T-helper 22 cell (primary cell): Measurements from ENCODE around the gene SUPT20HL1.
"Not testable (repeated sequence)": the region's sequence is repeated elsewhere in the genome, so short reads cannot be mapped to it uniquely, and the experiment has no call there.

ENCODE experiments used
- DNase-seq: peaks from one replicate; pipeline ENCODE4 v3.0.0-alpha.2; 2020; ENCODE audit warnings: low read depth

Gene SUPT20HL1

DNA sequence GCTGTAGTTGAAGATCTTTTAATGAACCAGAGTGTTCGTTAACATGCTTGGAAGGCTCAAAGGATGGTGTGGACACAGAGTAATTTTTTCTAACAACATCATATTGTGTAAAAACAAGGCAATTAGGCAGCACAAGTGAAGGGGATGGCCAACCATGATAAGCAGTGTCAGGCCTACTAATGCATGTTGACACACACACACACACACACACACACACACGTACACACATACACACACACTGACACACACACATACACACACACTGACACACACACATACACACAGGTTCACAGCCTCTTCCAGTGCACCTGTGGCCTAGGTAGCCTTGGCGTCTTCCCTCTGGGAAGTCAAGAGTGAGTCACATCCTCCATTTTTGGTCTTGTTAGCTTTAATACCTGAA lies at the start of gene SUPT20HL1:
Gene SUPT20HL1 (plus strand): TSS at position 368 of the 400 bp plus-strand sequence. CDS start 2,122 bp downstream, outside the sequence.
- no peak for DNase-seq

DNA sequence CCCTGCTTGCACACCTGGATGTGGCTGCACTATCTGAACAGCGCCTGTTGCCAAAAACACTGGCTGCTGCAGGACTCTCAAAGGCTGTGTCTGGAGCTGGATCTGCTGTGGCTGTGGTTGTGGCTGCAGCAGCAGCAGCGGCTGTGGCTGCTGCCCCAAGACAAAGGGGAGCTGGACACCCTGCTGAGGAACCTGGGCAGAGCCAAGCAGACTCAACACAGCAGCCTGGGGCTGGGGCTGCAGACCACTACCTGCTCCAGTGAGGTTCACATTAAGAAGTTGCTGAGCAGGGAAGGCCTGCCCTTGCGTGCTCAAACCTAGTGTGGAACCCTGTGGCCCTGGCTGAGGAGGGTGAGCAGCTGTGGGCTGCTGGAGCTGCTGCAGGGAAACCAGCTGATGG lies 49.5 kb upstream of the SUPT20HL1 start:
- not testable (repeated sequence) for DNase-seq

DNA sequence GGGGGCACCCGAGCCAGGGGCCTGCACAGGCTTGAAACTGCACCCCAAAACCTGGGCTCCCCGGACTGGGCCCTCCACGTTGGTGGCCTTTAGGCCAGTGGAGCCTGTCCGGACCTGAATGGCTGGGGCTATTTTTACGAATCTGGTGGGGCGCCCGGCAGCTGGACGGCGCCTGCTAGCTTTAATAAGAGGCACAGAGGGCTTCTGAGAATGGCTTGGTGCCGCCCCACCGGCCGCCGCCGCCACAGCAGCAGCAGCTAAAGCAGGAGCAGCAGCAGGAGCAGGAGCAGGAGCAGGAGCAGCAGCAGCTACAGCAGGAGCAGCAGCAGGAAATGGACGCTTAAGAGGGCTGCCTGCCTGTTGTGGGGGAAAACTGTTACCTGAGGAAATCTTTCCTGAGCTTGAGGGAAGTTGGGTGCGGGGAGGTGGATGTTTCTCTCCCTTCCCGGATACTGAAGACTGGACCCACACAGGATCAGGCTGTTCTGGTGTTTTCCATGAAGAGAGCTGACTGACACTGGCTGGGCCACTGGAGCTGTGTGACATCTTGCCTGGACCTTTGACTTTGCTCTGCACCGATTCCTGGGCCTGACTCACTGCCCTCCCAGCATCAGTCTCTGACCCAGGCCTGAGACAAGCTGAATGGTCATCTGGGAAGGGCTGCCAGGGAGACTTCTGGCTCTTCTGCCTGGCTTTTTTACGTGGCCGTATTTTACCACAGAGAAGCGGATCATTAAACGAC lies 48.8 kb upstream of the SUPT20HL1 start:
- DNase-seq = not testable (repeated sequence)

DNA sequence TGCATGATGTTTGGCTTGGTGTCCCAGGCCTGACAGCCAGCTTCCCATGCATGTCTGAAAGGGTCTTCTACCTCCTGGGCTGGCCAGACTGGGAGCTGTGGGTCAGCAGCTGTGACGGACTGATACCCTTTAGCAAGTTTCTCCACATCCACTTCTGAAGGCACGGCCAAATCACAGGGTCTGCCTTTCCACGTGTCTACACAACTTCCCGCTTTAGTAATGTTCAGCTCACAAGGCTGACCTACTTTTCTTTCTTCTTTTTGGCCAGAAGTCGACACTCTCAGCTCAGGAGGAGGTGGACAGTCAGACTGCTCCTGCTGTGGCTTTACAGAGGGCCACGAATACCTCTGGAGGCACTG lies 48.2 kb upstream of the SUPT20HL1 start:
- not testable (repeated sequence) for DNase-seq

DNA sequence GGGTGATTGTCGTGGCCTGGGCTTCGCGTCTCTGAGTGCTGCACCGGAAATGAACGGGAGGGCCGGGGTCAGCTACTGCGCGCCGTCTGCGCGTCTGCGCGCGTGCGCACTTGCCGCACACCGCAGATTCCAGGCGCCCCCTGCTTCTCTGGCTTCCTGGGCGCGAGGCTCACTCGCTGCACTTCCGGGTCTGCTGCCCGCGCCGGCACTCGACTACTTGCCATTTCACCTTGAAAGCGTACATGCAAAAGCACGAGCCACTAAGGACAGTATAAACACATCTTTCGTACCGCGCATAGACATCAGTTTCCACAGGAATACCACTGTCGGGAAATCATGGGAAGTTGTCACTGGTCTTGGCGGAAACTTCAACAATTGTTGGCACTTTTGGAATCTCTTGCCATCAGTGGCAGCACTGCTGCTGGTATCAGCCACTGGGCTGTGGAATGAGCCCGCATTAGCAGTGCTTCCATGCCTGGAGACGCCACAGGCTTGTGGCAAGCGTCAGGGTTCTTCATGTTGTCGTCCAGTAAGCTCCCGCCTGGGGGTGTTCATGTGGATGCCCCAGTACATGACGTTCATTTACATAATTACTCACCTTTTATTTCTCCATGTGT lies 46.3 kb upstream of the SUPT20HL1 start, which contains the start of gene SUPT20HL2:
Gene SUPT20HL2 (minus strand): TSS at position 51 of the 617 bp plus-strand sequence. CDS start 754 bp downstream, outside the sequence.
- DNase-seq = no peak

DNA sequence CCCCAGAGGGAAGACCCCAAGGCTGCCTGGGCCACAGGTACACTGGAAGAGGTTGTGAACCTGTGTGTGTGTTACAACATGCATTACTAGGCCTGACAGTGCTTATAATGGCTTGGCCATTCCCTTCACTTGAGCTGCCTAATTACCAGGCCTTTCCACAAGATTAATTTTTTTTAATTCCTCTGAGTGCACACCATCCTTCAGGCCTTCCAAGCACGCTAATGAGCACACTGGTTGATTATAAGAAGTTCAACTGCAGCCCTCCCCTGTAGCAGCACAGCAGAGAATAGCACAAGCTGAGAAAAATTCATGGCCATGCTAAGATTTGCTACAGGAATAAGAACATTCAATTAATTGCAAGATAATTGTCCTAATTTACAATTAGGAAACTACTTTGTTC lies 44.3 kb upstream of the SUPT20HL1 start:
- DNase-seq = no peak

DNA sequence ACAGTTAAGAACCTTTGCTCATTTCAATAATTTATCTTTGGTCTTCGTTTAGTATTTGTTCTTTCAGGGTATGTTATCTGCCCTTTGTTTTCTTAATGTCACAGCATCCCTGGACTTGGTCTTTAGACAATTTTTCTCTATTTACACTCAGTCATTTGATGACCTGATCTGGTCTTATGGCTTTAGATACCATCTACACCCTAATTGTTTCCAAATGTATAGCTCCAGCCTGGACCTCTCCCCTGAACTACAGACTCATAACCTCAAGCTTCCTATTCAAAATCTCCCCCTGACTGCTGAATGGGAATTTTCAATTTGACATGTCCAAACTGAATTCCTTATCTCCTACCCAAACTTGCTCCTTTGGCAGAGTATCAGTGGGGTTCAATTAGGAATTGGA lies 42.9 kb upstream of the SUPT20HL1 start:
- DNase-seq = no peak

DNA sequence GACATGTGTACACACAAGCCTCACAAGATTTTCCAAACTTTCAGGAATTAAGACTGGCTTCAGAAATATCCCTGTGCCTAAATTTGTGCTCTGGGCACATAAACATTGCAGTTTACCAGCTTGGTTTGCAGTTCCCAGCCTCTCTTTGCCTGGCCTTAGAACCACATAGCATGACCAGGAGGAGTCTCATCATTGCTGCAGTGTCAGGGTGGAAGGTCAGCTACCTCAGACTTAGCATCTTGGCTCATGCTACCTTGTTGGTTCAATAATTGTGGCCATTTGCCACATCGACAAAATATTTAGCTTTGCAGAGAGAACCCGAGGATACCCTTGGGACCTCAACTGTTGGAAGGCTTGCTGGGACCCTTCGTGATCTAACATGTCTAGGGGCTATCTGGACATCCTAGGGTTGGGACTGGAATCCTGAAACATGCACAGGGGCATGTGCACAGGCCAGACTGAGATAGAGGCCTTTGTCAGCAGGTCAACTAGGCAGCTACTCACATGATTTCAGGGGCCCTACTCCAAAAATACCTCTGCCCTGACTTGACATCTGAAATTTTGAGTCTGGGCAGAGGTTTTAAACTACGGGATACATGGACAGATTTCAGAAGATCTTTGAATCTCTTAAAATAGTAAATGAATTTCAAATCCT lies 38.6 kb upstream of the SUPT20HL1 start:
- DNase-seq = no peak

DNA sequence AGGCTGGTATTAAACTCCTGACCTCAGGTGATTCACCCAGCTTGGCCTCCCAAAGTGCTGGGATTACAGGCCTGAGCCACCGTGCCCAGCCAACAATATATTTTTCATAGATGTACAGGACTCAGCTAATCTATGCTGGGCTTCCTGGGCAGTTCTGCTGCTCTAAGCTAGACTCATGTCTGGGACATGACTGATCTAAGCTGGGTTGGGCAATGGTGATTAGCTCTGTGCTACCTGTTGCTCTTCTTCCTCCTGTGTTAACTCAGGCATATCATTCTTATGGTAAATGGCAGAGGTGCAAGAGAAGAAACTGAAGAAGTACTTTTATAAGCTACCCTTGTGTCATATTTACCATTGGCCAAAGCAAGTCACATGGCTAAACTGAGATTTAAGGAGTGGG lies 35.2 kb upstream of the SUPT20HL1 start:
- DNase-seq = no peak

DNA sequence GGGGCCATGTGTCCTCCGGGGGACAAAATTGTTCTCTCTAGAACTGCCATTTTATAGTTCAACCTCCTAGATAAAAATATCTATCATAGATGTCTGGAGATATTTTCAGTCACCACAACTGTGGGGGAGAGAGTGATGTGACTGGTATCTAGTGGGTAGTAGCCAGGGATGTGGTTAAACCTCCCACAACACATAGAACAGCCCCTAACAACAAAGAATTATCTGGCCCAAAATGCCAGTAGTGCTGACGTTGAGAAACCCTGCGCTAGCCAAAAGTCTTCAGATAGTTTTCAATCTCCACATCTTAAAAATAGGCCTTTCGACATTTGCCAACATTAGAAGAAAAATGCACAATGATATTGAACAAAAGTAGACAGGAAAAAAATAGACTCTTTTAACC lies 27.6 kb upstream of the SUPT20HL1 start:
- DNase-seq = no peak

DNA sequence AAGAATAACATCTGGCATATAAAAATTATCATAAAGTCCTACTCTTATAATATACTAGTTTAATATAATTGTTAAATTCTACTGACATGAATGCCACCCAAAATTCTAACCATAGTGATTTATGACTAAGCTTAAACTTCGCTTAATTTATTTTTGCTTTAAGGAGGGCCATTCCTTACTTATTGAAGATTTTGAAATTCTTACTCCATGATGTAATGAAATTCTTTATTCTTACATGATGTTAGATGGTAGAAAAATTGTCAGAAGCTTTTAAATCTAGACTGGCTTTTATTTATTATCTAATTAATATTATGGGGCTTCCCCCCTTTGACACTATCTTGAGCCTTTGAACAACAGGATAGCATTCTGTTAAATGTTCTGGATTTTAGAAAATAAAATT lies 27.1 kb upstream of the SUPT20HL1 start:
- DNase-seq = no peak

DNA sequence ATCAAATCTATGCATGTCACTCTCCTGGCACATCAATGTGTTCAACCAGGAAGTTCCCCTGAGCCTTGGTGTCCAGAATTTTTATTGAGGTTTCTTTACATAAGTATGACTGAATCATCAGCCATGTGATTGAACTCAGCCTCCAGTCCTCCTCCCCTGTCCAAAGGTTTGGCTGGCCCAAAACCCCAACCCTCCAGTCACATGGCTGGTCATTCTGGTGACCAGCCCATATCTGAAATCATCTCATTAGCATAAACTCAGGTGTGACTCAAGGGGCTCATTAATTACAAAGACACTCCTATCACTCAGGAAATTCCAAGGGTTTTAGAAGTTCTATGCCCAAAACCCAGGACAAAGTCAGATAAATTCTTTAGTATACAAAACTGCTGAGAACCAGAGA lies 26.0 kb upstream of the SUPT20HL1 start:
- DNase-seq = no peak

DNA sequence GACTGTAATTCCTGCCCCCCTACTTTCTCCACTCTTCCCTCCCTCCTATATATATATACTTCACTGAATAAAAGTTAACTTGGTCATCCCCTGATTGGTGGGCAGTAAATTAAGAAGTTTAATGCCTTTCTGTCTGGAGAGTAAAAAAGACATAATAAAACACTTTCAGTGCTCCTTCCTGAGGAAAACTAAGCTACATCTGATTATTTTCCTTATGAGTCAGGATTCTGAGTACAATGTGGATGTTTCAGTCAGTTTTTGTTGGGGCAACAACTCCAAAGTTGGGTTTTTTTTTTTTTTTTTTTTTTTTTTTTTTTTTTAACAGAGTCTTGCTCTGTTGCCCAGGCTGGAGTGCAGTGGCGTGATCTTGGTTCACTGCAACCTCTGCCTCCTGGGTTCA lies 24.6 kb upstream of the SUPT20HL1 start:
- no peak for DNase-seq

DNA sequence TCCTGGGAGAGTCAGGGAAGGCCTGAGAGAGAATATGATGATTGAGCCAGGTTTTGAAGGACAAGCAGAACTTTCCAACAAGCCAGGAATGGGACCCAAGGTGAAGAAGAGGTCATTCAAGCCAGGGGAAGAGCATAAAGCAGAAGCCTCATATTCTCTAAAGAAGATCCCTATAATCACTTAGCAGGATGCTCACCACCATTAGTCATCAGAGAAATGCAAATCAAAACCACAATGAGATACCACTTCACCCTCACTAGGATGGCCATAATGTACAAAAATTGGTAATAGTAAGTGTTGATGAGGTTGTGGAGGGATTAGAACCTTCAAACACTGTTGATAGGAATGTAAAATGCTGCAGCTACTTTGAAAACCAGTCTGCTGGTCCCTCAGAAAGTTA lies 20.5 kb upstream of the SUPT20HL1 start:
- DNase-seq = no peak

DNA sequence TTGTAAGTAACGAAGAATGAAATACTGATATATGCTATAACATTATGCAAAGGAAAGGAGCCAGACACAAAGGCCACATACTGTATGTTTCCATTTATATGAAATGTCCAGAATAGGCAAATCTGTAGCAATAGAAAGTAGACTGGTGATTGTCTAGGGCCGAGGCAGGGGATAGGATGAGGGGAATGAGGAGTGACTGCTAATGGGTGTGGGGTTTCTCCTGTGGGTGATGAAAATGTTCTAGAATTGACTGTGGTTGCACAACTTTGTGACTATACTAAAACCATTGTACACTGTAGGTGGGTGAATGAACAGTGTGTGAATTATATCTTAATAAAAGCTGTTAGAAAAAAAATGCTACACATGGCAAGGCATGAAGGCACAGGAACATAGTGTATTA lies 19.9 kb upstream of the SUPT20HL1 start:
- no peak for DNase-seq

DNA sequence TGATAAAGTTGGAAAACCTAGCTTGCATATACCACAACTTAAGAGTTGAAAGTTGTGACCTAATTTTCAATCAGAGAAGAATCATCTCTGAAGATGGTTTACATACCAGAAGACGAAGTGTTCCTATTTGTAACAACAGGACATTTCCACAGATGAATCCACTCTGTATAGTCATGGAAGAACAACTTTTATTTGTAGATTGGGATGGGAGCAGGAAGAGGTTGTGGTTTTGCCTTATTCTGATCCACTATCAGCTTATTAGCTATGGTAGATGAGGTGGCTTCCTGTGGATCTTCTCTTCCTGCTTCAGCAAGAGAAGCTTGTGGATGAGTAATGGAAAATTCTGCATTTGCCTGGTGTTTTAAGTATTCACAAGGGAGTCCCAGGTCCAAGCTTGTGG lies 18.6 kb upstream of the SUPT20HL1 start:
- DNase-seq = no peak

DNA sequence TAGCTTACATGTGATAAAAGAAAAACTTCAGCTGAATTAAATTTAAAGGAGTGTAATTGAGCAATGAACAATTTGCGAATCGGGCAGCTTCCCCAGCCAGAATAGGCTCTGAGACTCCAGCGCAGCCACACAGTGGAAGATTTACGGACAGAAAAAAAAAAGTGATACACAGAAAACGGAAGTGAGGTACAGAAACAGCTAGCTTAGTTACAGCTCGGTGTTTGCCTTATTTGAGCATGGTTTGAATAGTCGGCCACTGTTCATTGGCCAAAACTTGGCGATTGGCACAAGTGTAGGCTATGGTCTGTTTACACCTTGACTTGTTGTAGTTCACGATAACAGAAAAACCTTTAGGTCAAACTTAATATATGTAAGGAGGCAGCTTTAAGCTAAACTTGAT lies 16.7 kb upstream of the SUPT20HL1 start:
- DNase-seq = no peak

DNA sequence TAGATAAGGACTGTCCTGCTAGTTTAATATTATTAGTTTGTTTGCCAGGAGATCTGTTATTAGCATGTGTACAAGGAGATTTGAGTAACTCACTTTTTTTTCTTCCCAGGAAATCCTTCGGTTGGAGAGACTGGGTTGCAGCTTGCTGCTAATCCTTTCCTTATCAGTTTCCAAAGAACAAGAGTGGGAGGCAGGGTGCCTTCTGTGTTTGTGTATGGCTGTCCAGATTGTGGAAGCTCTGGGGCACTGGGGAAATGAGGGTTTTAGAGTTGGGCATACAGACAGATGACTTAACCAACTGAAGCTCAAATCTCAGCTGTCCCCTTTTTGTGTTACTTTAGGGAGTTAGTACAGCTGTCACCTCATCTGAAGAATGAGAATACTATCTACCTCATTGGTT lies 12.6 kb upstream of the SUPT20HL1 start:
- no peak for DNase-seq

DNA sequence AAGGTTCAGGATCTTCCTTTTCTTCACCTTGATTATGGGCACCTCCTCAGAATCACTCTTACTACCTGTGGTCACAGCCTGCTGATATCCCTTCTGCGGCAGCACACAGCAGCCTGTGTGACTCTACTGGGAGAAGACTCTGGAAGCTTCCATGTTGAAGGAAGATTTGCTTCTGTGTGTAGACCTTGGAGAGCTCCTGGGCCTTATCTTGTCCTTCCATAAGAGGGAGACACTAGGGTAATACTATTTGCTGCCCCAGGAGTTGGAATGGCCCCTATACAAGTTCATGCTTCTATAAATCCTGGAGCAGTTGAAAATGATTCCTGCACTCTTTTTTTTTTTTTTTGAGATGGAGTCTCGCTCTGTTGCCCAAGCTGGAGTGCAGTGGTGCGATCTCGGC lies 10.2 kb upstream of the SUPT20HL1 start:
- no peak for DNase-seq

DNA sequence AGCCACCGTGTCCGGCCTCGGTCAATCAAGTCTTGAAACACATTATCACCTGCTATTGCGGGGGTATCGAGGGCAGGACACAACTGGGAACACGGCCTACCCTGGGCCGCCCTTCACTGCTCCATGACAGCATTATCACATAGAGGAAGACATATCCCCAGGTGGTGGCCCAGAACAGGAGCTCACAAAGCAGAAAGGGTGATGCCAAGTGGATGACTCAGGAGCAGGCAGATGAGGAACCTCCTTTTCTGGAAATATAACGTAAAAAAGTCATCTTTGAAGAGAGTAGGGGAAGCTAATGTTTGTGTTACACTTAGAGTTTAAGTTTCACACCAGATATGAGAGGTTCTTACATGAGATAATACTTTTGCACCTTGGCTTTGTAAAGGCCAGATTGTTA lies 5.3 kb upstream of the SUPT20HL1 start:
- DNase-seq = no peak

DNA sequence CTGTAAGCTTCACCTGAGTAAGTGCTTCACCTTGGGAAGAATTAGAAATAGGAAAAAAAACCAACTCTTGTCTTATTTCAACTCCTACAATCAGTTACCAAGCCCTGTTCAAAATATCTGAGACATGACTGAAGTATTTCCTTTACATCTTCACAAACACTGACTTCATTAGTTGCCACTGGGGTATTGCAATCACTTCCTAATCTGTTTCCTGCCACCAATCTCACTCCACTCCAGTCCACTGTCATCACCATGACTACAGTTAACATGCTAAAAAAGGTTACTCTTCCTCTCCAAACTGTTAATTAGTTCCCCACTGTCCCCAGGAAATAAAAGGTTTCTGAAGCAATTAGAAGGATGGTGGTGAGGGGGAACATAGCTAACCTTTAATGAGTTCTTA lies 3.3 kb upstream of the SUPT20HL1 start:
- no peak for DNase-seq

DNA sequence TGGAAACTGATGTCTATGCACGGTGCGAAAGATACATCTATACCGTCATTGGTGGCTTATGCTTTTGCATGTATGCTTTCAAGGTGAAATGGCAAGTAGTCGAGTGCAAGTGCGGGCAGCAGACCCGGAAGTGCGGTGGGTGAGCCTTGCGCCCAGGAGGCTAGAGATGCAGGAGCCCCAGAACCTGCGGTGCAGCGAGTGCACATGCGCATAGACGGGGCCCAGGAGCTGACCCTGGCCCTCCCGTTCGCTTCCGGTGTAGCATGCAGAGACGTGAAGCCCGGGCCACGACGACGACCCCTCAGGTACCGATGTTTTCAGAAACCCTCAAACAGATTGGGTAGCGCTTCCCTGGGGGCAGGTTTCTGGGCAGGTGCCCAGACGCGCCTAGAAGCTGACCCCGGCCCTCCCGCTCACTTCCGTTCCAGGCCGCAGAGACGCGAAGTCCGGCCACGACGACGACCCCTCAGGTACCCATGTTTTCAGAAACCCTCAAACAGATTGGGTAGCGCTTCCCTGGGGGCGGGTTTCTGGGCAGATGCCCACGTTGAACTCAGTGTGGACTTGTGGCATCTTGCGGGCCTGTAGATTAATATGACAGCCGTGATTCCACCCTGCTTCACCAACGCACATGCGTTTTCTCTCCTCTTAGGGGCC lies 1.8 kb downstream of the SUPT20HL1 start:
- DNase-seq = not testable (repeated sequence)
